ENCODE measurements around the gene KCNMA1.

GRCh38 chr10:77193001-77193400 lies 444.6 kb downstream of the KCNMA1 start:
- no peak for TF ChIP-seq CTCF (IDR thresholded peaks at IDR 0.05)
- TF ChIP-seq POLR2A (IDR thresholded peaks at IDR 0.05) = no peak
